Hematopoietic multipotent progenitor cell treated with erythropoietin and hydrocortisone succinate and interleukin-3 and kit ligand, for 17 days (in vitro differentiated cells): ENCODE data around the gene NKTR.

Experiments used
- DNase-seq: peaks from one replicate; pipeline ENCODE4 v3.0.0-alpha.2; 2015; ENCODE audit warnings: low spot score

Gene NKTR

DNA sequence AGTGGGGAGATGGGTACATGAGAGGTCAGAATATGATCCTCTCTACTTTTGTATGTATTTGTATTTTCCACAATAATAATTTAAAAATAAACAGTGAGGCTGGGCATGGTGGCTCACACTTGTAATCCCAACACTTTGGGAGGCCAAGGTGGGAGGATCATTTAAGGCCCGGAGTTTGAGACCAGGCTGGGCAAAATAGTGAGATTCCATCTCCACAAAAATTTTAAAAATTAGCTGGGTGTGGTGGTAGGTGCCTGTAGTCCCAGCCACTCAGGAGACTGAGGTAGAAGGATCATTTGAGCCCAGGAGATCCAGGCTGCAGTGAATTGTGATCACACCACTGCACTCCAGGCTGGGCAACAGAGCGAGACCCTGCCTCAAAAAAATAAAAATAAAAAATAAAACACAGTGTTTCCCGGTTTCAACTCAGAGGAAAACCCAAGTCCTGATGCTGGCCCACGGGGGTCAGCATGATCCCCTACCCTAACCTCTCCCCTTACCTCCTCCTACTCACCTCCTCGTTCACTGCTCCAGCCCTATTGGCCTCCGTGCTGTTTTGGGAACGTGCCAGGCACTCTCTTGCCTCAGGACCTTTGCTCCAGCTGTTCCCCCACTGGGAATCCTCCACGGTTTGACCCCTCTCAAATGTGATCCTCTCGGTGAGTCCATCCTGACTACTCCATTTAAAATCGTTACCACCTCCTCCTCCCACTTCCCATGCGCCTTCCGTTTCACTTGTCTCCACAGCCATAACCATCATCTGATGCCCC, 82.0 kb downstream of the NKTR start:
- DNase-seq = no peak

GRCh38 chr3:42683875-42684598, 83.6 kb downstream of the NKTR start:
- DNase-seq = no peak

DNA sequence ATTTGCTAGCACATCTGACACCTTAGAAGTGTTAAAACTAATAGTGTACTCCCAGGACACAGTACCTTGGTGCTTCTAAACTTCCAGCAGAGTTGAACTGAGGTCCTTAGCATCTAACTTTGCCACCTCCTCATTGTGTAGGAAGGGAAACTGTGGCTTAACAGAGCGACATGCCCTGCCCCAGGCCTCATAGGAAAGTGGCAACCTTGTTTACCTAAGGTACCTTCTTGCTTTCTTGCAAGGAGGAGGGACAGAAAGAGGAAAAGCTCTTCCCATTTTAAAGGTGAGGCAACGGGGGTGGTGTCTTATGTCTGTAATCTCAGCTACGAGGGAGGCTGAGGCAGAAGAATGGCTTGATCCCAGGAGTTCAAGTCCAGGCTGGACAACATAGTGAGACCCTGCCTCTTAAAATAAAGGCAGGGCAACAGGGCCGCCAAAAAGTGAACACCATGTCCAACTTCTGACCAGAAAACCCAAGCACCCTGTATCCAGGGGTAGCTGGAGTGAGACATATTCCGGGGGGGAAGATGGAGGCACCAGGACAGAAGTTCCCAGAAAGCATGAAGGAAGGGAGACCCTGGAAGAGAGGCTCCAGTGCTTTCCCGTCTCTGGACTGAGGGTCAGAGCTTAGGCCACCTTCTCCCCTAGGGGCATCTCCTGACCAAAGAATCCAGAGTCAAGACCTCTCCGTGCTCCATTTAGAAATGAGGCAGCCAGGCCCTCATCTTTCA, 84.3 kb downstream of the NKTR start:
- no peak for DNase-seq

GRCh38 chr3:42685363-42685881, 84.9 kb downstream of the NKTR start, which contains the start of gene KLHL40:
Gene KLHL40, plus strand, starts transcription at chr3:42685537. Its CDS starts 82 bp downstream, at chr3:42685619.
- no peak for DNase-seq

DNA sequence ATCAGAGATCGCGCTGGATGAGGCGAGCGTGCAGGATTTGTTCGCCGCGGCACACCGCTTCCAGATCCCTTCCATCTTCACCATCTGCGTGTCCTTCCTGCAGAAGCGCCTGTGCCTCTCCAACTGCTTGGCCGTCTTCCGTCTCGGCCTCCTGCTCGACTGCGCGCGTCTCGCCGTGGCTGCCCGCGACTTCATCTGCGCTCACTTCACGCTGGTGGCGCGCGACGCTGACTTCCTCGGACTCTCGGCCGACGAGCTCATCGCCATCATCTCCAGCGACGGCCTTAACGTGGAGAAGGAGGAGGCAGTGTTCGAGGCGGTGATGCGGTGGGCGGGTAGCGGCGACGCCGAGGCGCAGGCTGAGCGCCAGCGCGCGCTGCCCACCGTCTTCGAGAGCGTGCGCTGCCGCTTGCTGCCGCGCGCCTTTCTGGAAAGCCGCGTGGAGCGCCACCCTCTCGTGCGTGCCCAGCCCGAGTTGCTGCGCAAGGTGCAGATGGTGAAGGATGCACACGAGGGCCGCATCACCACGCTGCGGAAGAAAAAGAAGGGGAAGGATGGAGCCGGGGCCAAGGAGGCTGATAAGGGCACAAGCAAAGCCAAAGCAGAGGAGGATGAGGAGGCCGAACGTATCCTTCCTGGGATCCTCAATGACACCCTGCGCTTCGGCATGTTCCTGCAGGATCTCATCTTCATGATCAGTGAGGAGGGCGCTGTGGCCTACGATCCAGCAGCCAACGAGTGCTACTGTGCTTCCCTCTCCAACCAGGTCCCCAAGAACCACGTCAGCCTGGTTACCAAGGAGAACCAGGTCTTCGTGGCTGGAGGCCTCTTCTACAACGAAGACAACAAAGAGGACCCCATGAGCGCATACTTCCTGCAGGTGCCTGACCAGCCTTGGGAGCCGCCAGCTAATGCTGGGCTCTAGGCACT, 85.7 kb downstream of the NKTR start:
- DNase-seq = no peak

DNA sequence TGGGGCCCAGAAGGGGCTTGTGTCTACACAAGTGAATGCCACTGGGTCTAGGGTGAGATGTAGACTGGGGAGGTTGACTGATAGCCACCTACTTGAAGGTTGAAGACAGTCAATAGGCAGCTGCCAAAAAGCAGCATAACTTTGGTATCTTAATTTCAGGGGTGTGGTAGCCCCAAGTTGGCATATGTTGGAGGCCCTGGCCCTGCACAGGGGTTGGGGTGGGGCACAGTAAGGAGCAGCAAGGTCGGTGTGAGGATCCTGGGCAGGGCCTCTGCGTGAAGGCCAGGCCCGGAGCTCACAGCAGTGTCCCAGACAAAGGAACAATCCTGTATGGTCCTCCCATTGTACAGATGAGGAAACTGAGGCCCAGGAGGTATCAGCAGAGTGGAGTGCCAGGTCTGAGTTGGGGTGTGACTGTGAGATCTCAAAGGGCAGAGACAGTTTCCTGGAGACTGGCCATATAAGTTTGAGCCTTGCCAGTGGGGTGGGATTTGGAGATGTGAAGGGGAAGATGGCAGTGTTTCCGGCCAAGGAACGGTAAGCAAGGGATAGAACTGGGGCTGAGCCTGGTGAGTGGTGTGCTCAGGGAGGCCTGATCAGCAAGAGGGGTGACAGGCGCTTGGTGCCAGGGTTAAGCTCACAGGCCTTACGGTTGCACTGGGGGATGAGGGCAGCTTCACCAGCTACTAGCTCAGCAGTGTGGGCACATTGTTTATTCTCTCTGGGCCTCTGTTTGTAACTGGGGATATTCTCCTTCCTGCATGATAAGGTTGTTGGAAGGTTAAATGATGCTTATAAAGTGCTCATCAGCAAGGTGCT, 86.6 kb downstream of the NKTR start:
- DNase-seq = no peak

GRCh38 chr3:42688016-42688415, 87.5 kb downstream of the NKTR start:
- DNase-seq = no peak

GRCh38 chr3:42688487-42689420, 88.3 kb downstream of the NKTR start:
- no peak for DNase-seq

DNA sequence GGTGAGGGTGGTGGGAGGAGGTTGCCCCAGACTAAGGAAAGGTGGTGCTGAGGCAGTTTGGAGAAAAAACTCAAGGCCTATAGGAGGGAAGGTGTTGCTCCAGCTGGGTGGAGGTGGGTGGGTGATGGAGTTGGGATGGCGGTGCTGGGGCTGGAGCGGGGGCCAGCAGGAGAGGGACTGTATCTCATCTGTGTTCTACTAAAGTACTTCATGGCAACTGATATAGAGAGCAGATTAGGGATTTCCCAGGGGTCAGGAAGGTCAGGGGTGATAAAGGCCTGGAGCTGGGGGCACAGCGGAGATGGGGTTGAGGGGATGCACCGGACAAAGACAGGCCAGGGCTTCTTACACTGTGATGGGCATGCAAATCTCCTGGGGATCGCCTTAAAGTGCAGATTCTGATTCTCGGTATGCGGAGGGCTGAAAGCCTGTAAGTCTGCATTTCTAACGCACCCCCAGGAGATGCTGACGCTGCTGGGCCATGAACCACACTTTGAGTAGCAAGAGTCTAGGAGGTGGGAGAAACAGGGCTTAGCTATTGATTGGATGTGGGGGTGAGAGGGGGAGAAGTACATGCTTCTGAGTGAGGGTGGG, 89.0 kb downstream of the NKTR start:
- no peak for DNase-seq

DNA sequence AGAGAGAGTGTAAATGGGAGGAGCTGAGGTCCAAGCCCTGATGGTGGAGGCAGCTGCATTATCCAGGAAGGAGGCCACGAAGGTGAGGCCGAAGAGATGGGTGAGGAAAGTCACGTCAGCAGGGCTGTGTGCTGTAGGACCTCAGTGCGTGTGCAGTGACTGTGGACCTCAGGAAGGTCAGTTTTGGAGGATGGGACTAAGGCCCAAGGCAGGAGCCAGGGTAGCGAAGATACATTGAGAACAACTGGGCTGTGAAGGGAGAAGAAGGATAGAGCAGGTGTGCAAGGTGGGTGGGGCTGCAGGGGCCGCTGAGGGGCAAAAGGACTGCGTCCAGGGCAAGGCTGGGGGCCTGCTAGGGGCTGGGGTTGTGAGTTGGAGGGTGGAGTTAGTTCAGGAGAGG, 89.7 kb downstream of the NKTR start:
- no peak for DNase-seq

GRCh38 chr3:42690766-42691680, 90.5 kb downstream of the NKTR start:
- DNase-seq = no peak

DNA sequence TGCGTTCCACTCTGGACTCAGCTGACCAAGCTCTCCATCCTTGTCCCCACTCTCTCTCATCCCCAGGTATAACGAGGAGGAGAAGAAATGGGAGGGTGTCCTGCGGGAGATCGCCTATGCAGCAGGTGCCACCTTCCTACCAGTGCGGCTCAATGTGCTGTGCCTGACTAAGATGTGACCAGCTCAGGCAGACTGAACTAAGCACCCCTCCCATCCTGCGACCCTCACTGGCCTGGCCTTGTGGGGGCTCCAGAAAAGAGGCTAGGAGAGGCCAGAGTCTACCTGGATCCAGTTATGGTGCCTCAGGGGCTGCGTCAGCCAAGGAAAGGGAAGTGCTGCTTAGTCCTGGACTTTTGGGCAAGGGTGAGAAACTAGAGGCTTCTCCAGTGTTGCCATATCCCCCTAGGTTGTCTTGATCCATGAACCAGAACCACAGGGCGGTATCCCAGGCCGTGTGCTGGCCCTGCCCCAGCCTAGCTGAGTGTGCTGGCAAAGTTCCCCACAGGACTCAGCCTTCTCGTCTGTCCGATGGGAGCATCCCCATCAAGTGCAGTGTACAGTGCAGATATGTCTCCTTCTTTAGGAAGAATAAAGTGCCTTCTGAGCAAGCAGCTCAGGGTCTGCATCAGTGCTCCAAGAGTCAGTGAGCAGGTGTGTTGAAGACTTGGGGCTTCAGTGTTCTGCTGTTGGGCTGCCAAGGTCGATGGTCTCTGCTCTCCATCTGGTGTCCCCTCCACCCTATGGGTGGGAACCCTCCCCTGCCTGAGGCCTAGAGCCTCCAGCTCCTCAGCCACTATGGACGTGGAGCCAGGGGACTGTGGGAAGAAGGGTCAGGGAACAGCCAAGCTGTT, 91.6 kb downstream of the NKTR start:
- no peak for DNase-seq

GRCh38 chr3:42692667-42693529, 92.4 kb downstream of the NKTR start:
- DNase-seq = no peak

GRCh38 chr3:42693530-42693930, 93.0 kb downstream of the NKTR start:
- no peak for DNase-seq

DNA sequence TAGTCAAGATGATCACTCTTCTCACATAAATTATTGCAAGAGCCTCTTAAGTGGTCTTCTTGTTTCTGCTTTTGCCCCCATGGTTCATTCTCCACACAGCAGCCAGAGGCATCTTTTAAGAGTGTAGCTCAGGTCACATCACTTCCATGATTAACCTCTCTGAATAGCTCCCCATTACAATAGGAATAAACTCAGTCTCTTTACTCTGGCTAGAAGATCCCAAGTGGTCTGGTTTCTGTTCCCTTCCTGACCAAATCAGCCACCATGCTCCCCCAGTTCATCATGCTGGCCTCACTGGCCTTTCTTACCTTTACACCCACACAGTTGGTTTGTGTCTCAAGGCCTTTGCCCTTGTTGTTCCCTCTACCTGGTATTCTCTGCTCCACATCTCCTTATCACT, 93.9 kb downstream of the NKTR start:
- DNase-seq = no peak
